Activated naive CD4-positive, alpha-beta T cell treated with anti-CD3 and anti-CD28 coated beads, Interleukin-2, amount 50 U/mL, for 24 hours (primary cell): ENCODE data around the gene GPR162.

Experiments used
- H3K27ac Mint-ChIP-seq: one replicate; pipeline ENCODE4 v1.8.0; 2021; ENCODE audit warnings: mild to moderate bottlenecking, mixed read lengths
- H3K27me3 Mint-ChIP-seq: one replicate; pipeline ENCODE4 v1.8.0; 2021; ENCODE audit warnings: mixed read lengths
- H3K36me3 Mint-ChIP-seq: one replicate; pipeline ENCODE4 v1.8.0; 2021; ENCODE audit warnings: mixed read lengths
- H3K4me1 Mint-ChIP-seq: one replicate; pipeline ENCODE4 v1.8.0; 2021; ENCODE audit warnings: mixed read lengths
- H3K4me3 Mint-ChIP-seq: one replicate; pipeline ENCODE4 v1.8.0; 2021; ENCODE audit warnings: mild to moderate bottlenecking, mixed read lengths
- H3K9me3 Mint-ChIP-seq: one replicate; pipeline ENCODE4 v1.8.0; 2021; ENCODE audit warnings: mixed read lengths

The GPR162 gene

DNA sequence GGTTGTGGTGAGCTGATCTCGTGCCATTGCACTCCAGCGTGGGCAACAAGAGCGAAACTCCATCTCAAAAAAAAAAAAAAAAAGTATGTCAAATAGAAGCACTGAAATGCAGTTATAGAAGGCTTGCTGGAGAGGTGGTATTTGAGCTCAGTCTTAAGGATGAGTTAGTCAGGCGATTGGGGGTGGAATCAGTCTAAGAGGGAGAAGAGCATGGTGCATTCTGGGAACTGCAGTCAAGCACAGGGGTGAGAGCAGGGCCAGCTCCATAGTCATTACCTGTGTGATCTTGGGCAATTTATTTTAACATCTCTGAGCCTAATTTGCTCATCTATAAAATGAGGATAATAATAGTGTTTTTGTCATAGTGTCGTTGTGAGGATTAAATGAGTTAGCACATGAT, 13.3 kb downstream of the GPR162 start:
- Mint-ChIP-seq H3K9me3 (no peaks in the 10 kb centered on the region), H3K36me3 (no peaks in the 10 kb centered on the region), H3K27ac (no peak overlapping the region), H3K27me3 (no peaks in the 10 kb centered on the region), H3K4me1 (peaks cover 8% of the 10 kb centered on the region), H3K4me3 (no peak overlapping the region)

DNA sequence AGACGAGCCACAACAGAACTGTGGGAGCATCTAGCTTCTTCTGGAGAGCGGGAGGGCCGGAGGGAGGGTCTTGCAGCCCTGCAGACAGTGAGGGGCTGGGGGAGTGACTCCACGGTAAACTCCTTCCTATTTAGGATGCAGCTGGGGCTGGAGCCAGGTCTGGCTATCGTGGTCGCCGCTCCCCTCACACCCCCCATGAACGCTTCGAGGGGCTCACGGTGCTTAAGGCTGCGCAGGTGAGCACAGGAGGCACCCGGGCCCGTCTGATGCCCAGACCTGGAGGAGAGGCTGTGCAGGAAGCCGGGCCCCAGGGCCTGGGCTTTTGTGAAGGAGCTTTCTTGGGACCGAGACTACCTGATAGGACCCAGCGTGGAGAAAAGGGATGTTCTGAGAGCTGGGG, 15.2 kb downstream of the GPR162 start:
- Mint-ChIP-seq H3K27ac (no peak overlapping the region), H3K9me3 (no peaks in the 10 kb centered on the region), H3K27me3 (no peaks in the 10 kb centered on the region), H3K36me3 (no peaks in the 10 kb centered on the region), H3K4me1 (peaks cover 8% of the 10 kb centered on the region), H3K4me3 (no peak overlapping the region)

DNA sequence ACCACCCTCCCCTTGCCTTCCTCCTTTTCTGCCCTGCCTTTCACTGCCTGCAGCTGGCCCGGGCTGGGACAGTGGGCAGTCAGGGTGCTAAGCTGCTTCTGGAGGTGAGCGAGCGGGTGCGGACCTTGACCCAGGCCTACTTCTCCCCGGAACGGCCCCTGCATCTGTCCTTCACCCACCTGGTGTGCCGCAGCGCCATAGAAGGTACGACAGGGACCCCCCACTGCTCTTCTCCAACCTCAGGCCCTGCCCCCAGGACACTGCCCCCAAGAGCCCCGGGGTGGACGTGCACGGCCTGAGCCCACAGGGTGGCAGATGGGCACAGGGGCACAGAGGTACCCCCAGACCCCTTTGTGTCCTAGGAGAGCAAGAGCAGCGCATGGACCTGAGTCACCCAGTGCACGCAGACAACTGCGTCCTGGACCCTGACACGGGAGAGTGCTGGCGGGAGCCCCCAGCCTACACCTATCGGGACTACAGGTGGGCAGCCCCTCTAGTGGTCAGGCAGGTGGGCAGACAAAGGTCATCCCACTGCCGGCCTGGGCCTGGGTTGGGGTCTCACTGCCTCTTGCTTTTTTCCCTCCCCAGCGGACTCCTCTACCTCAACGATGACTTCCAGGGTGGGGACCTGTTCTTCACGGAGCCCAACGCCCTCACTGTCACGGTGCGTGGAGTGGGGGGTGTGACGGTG, 15.9 kb downstream of the GPR162 start:
- no peak overlapping the region for H3K4me3 Mint-ChIP-seq
- peaks cover 8% of the 10 kb centered on the region for H3K4me1 Mint-ChIP-seq
- no peaks in the 10 kb centered on the region for H3K9me3 Mint-ChIP-seq
- H3K36me3 Mint-ChIP-seq = no peaks in the 10 kb centered on the region
- H3K27me3 Mint-ChIP-seq = no peaks in the 10 kb centered on the region
- H3K27ac Mint-ChIP-seq = no peak overlapping the region

DNA sequence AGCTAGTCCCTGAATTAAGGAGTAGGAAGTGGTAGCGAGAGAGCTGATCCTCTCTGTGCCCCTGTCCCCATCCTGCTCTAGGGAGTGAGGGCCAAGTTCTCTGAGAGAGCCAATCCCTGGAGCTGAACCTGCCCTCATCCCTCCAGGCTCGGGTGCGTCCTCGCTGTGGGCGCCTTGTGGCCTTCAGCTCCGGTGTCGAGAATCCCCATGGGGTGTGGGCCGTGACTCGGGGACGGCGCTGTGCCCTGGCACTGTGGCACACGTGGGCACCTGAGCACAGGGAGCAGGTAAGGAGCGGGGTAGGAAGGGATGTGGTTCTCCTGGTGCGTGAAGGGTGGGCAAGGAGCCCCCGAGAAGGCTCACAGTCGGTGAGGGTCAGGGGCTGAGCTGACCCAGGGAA, 17.2 kb downstream of the GPR162 start:
- no peak overlapping the region for H3K27ac Mint-ChIP-seq
- H3K36me3 Mint-ChIP-seq = no peaks in the 10 kb centered on the region
- H3K9me3 Mint-ChIP-seq = no peaks in the 10 kb centered on the region
- no peak overlapping the region for H3K4me3 Mint-ChIP-seq
- H3K27me3 Mint-ChIP-seq = no peaks in the 10 kb centered on the region
- peaks cover 8% of the 10 kb centered on the region for H3K4me1 Mint-ChIP-seq

DNA sequence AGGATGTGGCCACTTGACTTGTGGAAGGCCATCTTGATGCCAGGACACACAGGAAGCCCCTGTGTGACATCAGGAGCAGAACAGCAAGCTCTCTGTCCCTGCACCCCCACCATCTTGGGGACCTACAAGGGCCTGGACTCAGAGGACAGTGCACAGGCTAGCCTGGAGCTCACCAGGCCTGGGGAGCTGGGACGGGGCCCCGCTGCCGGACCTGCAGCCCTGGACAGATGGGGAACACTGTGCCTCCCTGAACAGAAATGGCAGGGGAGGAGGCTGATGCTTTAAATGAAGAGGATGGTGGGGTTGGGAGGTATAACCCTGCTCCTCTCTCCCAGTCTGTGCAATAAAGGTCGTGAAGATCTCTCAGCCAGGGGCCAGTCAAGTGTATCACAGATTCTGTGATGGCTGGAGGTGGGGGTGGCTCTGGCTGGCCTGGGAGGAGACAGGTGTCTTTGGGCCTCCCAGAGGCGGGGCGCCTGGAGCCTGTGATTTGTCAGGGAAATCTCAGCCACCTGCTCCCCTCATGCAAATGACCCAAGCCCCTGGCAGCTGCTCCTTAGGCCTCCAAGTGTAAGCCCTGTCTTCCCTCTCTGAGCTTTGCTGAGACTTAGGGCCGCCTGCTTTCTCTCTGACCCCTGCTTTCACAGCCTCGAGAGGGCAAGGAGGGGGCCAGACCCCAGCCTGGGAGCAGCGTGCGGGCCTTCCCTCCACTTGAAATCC, 18.0 kb downstream of the GPR162 start:
- Mint-ChIP-seq H3K4me1 (peaks cover 8% of the 10 kb centered on the region), H3K4me3 (no peak overlapping the region), H3K27me3 (no peaks in the 10 kb centered on the region), H3K27ac (no peak overlapping the region), H3K36me3 (no peaks in the 10 kb centered on the region), H3K9me3 (no peaks in the 10 kb centered on the region)

DNA sequence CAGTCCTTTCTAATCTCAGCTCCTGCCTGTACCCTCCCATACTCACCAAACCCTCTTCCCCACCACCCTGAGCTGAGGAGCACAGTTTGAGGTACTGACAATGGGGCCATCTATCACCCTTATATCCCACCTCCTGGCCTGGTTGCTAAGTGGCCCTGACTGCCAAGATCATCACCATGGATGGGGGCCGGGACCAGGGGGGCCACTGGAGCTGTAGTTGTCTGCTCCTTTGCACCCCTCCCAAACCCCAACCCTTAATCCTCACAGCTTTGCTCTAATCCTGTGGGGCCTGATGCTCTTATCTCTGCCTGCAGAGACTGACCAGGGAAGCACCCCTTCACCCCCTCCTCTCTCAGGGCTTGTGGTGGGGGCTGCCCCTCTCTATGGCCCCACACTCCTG, 18.7 kb downstream of the GPR162 start:
- Mint-ChIP-seq H3K9me3 (no peaks in the 10 kb centered on the region), H3K36me3 (no peaks in the 10 kb centered on the region), H3K4me1 (peaks cover 8% of the 10 kb centered on the region), H3K27ac (no peak overlapping the region), H3K4me3 (no peak overlapping the region), H3K27me3 (no peaks in the 10 kb centered on the region)

DNA sequence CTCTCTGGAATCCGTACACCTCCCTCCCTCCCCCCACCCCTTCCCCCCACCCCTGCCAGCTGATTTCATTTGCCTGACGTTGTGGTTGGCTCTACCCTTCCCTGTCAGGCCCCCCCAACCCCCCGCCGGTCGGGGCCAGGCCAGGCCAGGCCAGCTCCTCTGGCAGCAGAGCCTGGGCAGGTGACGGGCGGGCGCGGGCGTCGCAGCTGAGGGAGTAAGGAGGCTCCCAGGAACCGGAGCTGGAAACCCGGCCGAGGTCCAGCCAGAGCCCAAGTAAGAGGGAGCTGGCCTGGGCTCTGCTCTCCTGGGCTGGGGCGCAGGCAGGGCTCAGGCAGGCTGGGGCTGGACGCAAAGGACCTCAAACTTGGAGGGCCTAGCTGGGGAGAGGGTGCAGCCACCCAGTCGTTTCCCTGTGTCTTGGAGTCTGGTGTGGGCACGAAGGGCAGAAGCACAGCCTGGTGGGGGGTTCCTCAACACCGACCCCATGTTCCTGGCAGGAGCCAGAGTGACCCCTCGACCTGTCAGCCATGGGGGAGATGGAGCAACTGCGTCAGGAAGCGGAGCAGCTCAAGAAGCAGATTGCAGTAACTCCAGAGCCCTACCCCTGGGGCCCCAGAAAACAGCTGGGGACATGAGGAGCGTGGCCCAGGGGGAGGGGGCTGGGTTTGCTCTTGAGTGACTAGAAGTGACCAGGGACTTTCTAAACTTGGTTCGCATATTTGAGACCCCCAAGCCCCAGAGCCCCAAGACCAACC, 19.3 kb downstream of the GPR162 start, which contains the start of gene GNB3:
TSS of gene GNB3 (plus strand) at position 165 of the 755 bp plus-strand sequence. CDS start at position 528, 363 bp downstream.
- Mint-ChIP-seq H3K9me3 (no peaks in the 10 kb centered on the region), H3K27ac (no peak within 1 kb of the TSS)

DNA sequence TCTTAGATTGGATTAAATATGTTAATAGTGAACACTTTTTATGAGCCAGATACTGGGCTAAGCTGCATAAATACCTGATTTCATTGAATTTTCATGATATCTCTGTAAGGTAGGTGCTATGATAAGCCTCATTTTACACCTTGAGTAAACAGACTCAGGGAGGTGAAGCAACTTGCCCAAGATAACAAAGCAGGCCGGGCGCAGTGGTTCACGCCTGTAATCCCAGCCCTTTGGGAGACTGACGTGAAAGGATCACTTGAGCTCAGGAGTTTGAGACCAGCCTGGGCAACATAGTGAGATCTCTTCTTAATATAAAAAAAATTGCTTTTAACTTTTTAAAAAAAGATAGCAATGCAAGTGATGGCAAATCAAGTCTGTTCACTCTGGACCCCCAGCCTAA, 20.5 kb downstream of the GPR162 start:
- H3K36me3 Mint-ChIP-seq = no peaks in the 10 kb centered on the region
- no peaks in the 10 kb centered on the region for H3K9me3 Mint-ChIP-seq
- no peaks in the 10 kb centered on the region for H3K4me1 Mint-ChIP-seq
- H3K4me3 Mint-ChIP-seq = no peak overlapping the region
- no peaks in the 10 kb centered on the region for H3K27me3 Mint-ChIP-seq
- H3K27ac Mint-ChIP-seq = no peak overlapping the region

More for the DNA sequence above, 19.3 kb downstream of the GPR162 start, which contains the start of gene GNB3:
- peaks cover 4% of the 10 kb centered on the region for H3K4me1 Mint-ChIP-seq
- H3K36me3 Mint-ChIP-seq = no peaks in the 10 kb centered on the region
- H3K27me3 Mint-ChIP-seq = no peaks in the 10 kb centered on the region
- no peak within 1 kb of the TSS for H3K4me3 Mint-ChIP-seq

DNA sequence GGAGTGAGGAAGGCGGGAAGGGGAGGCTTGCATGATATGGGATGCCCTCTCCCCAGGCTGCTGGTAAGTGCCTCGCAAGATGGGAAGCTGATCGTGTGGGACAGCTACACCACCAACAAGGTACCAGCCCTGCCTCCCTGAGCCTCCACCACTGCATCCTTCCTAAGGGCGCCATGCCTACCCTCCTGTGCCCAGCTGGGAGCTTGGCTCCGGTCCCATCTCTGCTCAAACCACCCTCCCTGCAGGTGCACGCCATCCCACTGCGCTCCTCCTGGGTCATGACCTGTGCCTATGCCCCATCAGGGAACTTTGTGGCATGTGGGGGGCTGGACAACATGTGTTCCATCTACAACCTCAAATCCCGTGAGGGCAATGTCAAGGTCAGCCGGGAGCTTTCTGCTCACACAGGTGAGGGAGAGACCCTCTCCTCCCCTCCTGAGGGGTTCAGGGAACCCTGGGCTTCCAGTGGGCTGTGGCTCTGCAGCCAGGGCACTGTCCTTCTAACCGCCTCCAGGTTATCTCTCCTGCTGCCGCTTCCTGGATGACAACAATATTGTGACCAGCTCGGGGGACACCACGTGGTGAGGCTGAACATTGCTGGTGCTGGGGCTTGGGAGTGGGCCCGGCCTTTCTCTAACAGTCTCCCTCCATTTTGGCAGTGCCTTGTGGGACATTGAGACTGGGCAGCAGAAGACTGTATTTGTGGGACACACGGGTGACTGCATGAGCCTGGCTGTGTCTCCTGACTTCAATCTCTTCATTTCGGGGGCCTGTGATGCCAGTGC, 21.7 kb downstream of the GPR162 start:
- H3K9me3 Mint-ChIP-seq = no peaks in the 10 kb centered on the region
- no peaks in the 10 kb centered on the region for H3K4me1 Mint-ChIP-seq
- H3K4me3 Mint-ChIP-seq = no peak overlapping the region
- H3K27ac Mint-ChIP-seq = no peak overlapping the region
- H3K36me3 Mint-ChIP-seq = no peaks in the 10 kb centered on the region
- H3K27me3 Mint-ChIP-seq = no peaks in the 10 kb centered on the region

DNA sequence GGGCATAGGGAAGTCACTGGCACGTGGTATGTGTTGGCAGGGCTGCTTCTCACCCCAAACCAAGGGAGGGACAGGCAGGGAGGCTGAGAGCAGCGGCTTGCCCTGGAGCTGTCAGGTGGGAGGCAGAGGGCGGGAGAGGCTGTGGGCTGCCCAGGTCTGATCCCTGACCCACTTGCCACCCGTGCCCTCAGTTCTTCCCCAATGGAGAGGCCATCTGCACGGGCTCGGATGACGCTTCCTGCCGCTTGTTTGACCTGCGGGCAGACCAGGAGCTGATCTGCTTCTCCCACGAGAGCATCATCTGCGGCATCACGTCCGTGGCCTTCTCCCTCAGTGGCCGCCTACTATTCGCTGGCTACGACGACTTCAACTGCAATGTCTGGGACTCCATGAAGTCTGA, 23.8 kb downstream of the GPR162 start:
- H3K27ac Mint-ChIP-seq = no peak overlapping the region
- no peak overlapping the region for H3K4me3 Mint-ChIP-seq
- no peaks in the 10 kb centered on the region for H3K9me3 Mint-ChIP-seq
- H3K4me1 Mint-ChIP-seq = no peaks in the 10 kb centered on the region
- no peaks in the 10 kb centered on the region for H3K27me3 Mint-ChIP-seq
- no peaks in the 10 kb centered on the region for H3K36me3 Mint-ChIP-seq

DNA sequence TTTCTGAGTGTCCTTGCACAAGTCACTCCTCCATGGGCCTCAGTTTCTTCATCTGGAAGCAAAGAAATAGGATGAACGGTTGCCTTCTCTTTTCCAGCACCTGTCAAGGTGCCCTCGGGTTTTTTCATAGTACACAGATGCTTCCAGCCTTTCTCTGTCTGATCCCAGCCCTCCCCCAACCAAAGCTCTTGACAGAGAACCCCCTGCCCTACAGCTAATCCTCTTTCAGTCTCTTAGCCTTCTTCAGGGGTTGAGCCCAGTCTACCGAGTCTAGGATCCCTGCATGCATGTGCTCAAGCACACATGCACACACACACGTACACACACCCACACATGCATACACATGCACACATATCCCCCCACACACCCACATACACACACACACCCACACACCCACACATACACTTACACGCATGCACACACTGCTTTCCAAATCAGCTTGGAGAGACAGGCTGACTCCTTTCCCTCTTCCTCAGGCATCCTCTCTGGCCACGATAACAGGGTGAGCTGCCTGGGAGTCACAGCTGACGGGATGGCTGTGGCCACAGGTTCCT, 24.8 kb downstream of the GPR162 start:
- Mint-ChIP-seq H3K4me1 (peaks cover 4% of the 10 kb centered on the region), H3K36me3 (no peaks in the 10 kb centered on the region), H3K4me3 (no peak overlapping the region), H3K27me3 (no peaks in the 10 kb centered on the region), H3K9me3 (no peaks in the 10 kb centered on the region), H3K27ac (no peak overlapping the region)

DNA sequence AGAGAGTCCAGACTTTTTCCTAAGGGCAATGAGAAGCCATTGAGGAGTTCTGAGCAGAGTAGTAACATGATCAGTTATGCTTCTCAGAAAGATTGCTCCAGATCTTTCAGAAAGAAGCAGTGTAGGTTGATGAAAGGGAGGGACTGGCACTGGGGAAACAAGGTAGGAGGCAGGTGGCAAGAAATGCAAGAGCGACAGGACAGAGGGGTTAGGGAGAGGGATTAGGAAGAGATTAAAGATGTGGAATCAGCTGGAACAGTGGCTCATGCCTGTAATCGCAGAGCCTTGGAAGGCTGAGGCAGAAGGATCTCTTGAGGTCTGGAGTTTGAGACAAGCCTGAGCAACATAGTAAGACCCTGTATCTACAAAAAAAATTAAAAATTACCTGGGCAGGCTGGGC, 26.1 kb downstream of the GPR162 start:
- Mint-ChIP-seq H3K4me1 (peaks cover 4% of the 10 kb centered on the region), H3K36me3 (no peaks in the 10 kb centered on the region), H3K9me3 (no peaks in the 10 kb centered on the region), H3K27ac (no peak overlapping the region), H3K27me3 (no peaks in the 10 kb centered on the region), H3K4me3 (no peak overlapping the region)

DNA sequence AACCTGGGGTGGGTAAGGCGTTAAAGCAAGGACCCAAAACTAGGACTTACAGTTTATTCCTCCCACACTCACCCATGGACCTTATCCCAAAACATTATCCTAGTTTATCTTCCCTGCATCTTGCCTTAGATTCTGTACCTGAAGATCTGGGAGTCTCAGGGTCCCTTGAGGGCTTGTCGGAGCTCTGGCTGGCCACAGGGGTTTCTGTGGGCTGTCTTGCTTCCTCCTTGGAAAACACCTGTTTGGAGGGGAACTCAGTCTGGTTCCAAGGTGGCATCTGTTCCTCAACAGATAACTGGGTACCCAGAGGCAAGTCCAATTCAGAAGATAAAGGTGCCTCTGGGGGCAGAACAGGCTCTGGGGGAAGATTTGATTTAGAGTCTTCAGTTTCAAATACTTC, 27.8 kb downstream of the GPR162 start:
- peaks cover 17% of the 10 kb centered on the region for H3K4me1 Mint-ChIP-seq
- no peaks in the 10 kb centered on the region for H3K9me3 Mint-ChIP-seq
- no peaks in the 10 kb centered on the region for H3K27me3 Mint-ChIP-seq
- no peak overlapping the region for H3K4me3 Mint-ChIP-seq
- no peak overlapping the region for H3K27ac Mint-ChIP-seq
- H3K36me3 Mint-ChIP-seq = no peaks in the 10 kb centered on the region

DNA sequence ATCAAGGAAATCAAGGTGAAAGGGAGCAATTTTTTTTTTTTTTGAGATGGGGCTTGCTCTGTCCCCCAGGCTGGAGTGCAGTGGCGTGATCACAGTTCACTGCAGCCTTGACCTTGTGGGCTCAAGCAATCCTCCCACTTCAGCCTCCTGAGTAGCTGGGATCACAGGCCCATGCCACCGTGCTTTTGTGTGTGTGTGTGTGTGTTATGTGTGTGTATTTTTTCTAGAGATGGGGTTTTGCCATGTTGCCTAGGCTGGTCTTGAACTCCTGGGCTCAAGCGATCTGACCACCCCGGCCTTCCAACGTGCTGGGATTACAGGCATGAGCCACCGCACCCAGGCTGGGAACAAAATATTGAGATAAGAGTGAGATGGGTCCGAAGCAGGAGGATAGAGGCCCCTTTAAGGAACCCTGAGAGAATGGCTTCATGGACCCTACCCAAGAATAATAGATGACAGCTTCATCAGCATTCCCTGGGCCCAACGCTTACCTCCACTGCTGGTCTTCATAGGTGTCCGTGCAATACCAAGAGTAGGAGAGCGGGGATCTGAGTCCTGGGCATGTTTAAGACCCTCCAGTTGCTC, 28.4 kb downstream of the GPR162 start:
- peaks cover 21% of the 10 kb centered on the region for H3K4me1 Mint-ChIP-seq
- H3K4me3 Mint-ChIP-seq = no peak overlapping the region
- H3K27me3 Mint-ChIP-seq = no peaks in the 10 kb centered on the region
- H3K27ac Mint-ChIP-seq = no peak overlapping the region
- H3K36me3 Mint-ChIP-seq = no peaks in the 10 kb centered on the region
- H3K9me3 Mint-ChIP-seq = no peaks in the 10 kb centered on the region

DNA sequence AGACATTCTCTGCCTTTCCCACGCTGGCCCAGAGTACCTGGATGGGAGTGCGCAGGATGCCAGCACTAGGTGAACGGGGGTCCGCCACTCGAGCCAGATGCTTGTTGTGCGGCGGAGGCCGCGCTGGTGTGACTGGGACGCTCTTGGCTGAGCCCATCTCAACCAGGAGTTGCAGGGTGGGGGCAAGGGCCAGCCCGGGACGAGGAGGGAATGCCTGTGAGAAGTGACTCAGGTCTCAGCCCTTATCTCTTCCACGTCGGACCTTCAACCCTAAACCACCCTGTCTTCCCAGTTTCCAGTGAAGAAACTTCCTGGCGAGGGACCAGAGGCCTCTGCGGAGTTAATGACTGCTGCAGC, 29.2 kb downstream of the GPR162 start:
- Mint-ChIP-seq H3K36me3 (peaks cover under 1% of the 10 kb centered on the region), H3K4me3 (no peak overlapping the region), H3K27me3 (no peaks in the 10 kb centered on the region), H3K4me1 (peaks cover 24% of the 10 kb centered on the region), H3K9me3 (no peaks in the 10 kb centered on the region), H3K27ac (no peak overlapping the region)
